H9 (cell line): ENCODE measurements around the gene SRPK2. TPM values are rescaled to one million over a fixed set of nuclear protein-coding genes. Genes with fewer than 3 reads are reported as not detected.

ENCODE experiments used
- DNase-seq: peaks from one replicate; pipeline ENCODE4 v3.0.0-alpha.2; 2017
- H2AFZ ChIP-seq: one replicate; pipeline ENCODE4 v1.6.1; 2013; ENCODE audit warnings: mild to moderate bottlenecking, low read length, control low read depth, moderate library complexity
- H2AK5ac ChIP-seq: 2 replicates; pipeline ENCODE4 v1.6.1; 2013; ENCODE audit warnings: low read length, control low read depth, mixed read lengths; ENCODE audit not compliant: insufficient read length
- H2BK120ac ChIP-seq: one replicate; pipeline ENCODE4 v1.6.1; 2013; ENCODE audit warnings: low read depth, mild to moderate bottlenecking, low read length, control low read depth, inconsistent platforms; ENCODE audit not compliant: poor library complexity, severe bottlenecking
- H2BK12ac ChIP-seq: 2 replicates; pipeline ENCODE4 v1.6.1; 2013; ENCODE audit warnings: low read length, control low read depth, mixed read lengths, low read depth; ENCODE audit not compliant: insufficient read length
- H2BK15ac ChIP-seq: 2 replicates; pipeline ENCODE4 v1.6.1; 2013; ENCODE audit warnings: low read depth, low read length, control low read depth
- H2BK20ac ChIP-seq: one replicate; pipeline ENCODE4 v1.6.1; 2013; ENCODE audit warnings: low read depth, mild to moderate bottlenecking, low read length, control low read depth, inconsistent platforms; ENCODE audit not compliant: poor library complexity, severe bottlenecking
- H2BK5ac ChIP-seq: 2 replicates; pipeline ENCODE4 v1.6.1; 2013; ENCODE audit warnings: low read length, control low read depth, mixed read lengths; ENCODE audit not compliant: insufficient read length
- H3K14ac ChIP-seq: 2 replicates; pipeline ENCODE4 v1.6.1; 2013; ENCODE audit warnings: low read length, control low read depth; ENCODE audit not compliant: insufficient read depth
- H3K18ac ChIP-seq: 2 replicates; pipeline ENCODE4 v1.6.1; 2013; ENCODE audit warnings: low read depth, mild to moderate bottlenecking, mixed read lengths, low read length, control low read depth; ENCODE audit not compliant: insufficient read length
- H3K23ac ChIP-seq: 2 replicates; pipeline ENCODE4 v1.6.1; 2013; ENCODE audit warnings: low read length, control low read depth, mixed read lengths, low read depth; ENCODE audit not compliant: insufficient read length
- H3K23me2 ChIP-seq: 2 replicates; pipeline ENCODE4 v1.6.1; 2013; ENCODE audit warnings: low read depth, mild to moderate bottlenecking, mixed read lengths, low read length, control low read depth; ENCODE audit not compliant: insufficient read length, poor library complexity, severe bottlenecking
- H3K27ac ChIP-seq: 2 replicates; pipeline ENCODE4 v1.5.1; 2013; ENCODE audit warnings: low read length, control low read depth, mixed read lengths, low read depth; ENCODE audit not compliant: insufficient read length
- H3K27me3 ChIP-seq: 2 replicates; pipeline ENCODE4 v1.6.1; 2013; ENCODE audit warnings: low read length, control low read depth, inconsistent platforms; ENCODE audit not compliant: insufficient read depth
- H3K4ac ChIP-seq: 2 replicates; pipeline ENCODE4 v1.6.1; 2013; ENCODE audit warnings: low read depth, mild to moderate bottlenecking, control low read depth, inconsistent platforms, low read length, moderate library complexity
- H3K4me1 ChIP-seq: 2 replicates; pipeline ENCODE4 v1.6.1; 2013; ENCODE audit warnings: low read length, control low read depth, inconsistent platforms; ENCODE audit not compliant: insufficient read depth
- H3K4me2 ChIP-seq: 2 replicates; pipeline ENCODE4 v1.6.1; 2013; ENCODE audit warnings: low read length, control low read depth, mixed read lengths; ENCODE audit not compliant: insufficient read length, insufficient read depth
- H3K56ac ChIP-seq: 2 replicates; pipeline ENCODE4 v1.6.1; 2013; ENCODE audit warnings: low read depth, mild to moderate bottlenecking, mixed read lengths, low read length, control low read depth; ENCODE audit not compliant: insufficient read length
- H3K79me1 ChIP-seq: 2 replicates; pipeline ENCODE4 v1.6.1; 2013; ENCODE audit warnings: low read depth, mild to moderate bottlenecking, moderate library complexity, low read length, control low read depth, inconsistent platforms; ENCODE audit not compliant: insufficient read depth, poor library complexity, severe bottlenecking
- H3K79me2 ChIP-seq: 2 replicates; pipeline ENCODE4 v1.6.1; 2013; ENCODE audit warnings: low read length, control low read depth, inconsistent platforms; ENCODE audit not compliant: insufficient read depth
- H3K9ac ChIP-seq: 2 replicates; pipeline ENCODE4 v1.6.1; 2013; ENCODE audit warnings: low read length, control low read depth, mixed read lengths; ENCODE audit not compliant: insufficient read length; ENCODE audit errors: extremely low read depth
- H3K9me3 ChIP-seq: one replicate; pipeline ENCODE4 v1.6.1; 2013; ENCODE audit warnings: low read depth, low read length, inconsistent platforms; ENCODE audit not compliant: control insufficient read depth
- H3T11ph ChIP-seq: one replicate; pipeline ENCODE4 v1.6.1; 2013; ENCODE audit warnings: mild to moderate bottlenecking, low read length, control low read depth, inconsistent platforms
- H4K20me1 ChIP-seq: one replicate; pipeline ENCODE4 v1.6.1; 2013; ENCODE audit not compliant: control insufficient read depth, insufficient read length, insufficient read depth
- H4K5ac ChIP-seq: 2 replicates; pipeline ENCODE4 v1.6.1; 2013; ENCODE audit warnings: low read depth, mild to moderate bottlenecking, mixed read lengths, low read length, control low read depth; ENCODE audit not compliant: insufficient read length
- H4K8ac ChIP-seq: replicated peaks from 2 replicates; pipeline ENCODE4 v1.6.1; 2013; ENCODE audit warnings: low read length, control low read depth, mixed read lengths, low read depth; ENCODE audit not compliant: insufficient read length
- H4K91ac ChIP-seq: 2 replicates; pipeline ENCODE4 v1.6.1; 2013; ENCODE audit warnings: low read depth, mild to moderate bottlenecking, moderate library complexity, mixed read lengths, low read length, control low read depth; ENCODE audit not compliant: insufficient read length
- H3K27ac Mint-ChIP-seq, 3 experiments: 2 replicates in 2 of 3; 3 replicates in 1 of 3; pipeline ENCODE4 v1.8.0; 2020 to 2021; ENCODE audit warnings: mixed read lengths in 3 of 3, mild to moderate bottlenecking in 1 of 3, moderate library complexity in 1 of 3
- H3K27me3 Mint-ChIP-seq: 2 replicates; pipeline ENCODE4 v1.8.0; 2021; ENCODE audit warnings: low read depth, mild to moderate bottlenecking, moderate library complexity, mixed read lengths
- H3K36me3 Mint-ChIP-seq, 3 experiments: 2 replicates in 2 of 3; 3 replicates in 1 of 3; pipeline ENCODE4 v1.8.0; 2020 to 2021; ENCODE audit warnings: low read depth in 3 of 3, mixed read lengths in 3 of 3; ENCODE audit not compliant: insufficient read depth in 1 of 3
- H3K4me1 Mint-ChIP-seq, 2 experiments: 2 replicates each; pipeline ENCODE4 v1.8.0; 2020; ENCODE audit warnings: mixed read lengths in 2 of 2
- H3K4me3 Mint-ChIP-seq, 2 experiments: 2 replicates in 1 of 2; 3 replicates in 1 of 2; pipeline ENCODE4 v1.8.0; 2020 to 2021; ENCODE audit warnings: mild to moderate bottlenecking in 2 of 2, mixed read lengths in 2 of 2, moderate library complexity in 1 of 2
- H3K9me3 Mint-ChIP-seq, 2 experiments: 2 replicates in 1 of 2; 3 replicates in 1 of 2; pipeline ENCODE4 v1.8.0; 2020; ENCODE audit warnings: mild to moderate bottlenecking in 2 of 2, mixed read lengths in 2 of 2, moderate library complexity in 1 of 2
- CTCF ChIP-seq: fragments of 200-600 bp; sonication (generic); conservative IDR thresholded peaks from 3 replicates; pipeline ENCODE4 v1.8.0; 2021; ENCODE audit warnings: antibody characterized with exemption, mild to moderate bottlenecking
- WGBS: extraction: QIAGEN DNeasy Blood & Tissue Kit; methylation state at CpG from one replicate; pipeline ENCODE4 v1.1.7; 2013; ENCODE audit warnings: missing lambda C conversion rate, low lambda C conversion rate, mixed read lengths; ENCODE audit not compliant: insufficient read length; ENCODE audit errors: extremely low coverage; 5-methylcytosine and 5-hydroxymethylcytosine counted together
- total RNA-seq: library from RNA; stranded (reverse); gene quantifications from 2 replicates; pipeline ENCODE4 v1.2.1, GENCODE V29; 2021

The SRPK2 gene
- total RNA-seq, 1 experiment from 2014 or later, result 41.1 TPM

DNA sequence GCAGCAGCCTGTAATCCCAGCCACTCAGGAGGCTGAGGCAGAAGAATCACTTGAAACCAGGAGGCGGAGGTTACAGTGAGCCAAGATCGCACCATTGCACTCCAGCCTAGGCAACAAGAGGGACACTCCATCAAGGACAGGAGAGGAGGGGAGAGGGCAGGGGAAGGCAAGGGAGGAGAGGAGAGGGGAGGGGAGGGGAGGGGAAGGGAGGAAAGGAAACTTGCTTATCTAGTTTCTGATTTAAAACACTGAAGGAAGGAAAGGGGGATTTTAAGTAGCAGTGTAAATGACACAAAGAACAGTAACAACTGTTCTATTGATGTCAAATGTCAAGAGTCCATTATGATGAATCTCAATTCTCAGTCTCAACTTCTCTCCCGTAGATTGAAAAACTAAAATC is 43.7 kb downstream of the SRPK2 start:
- WGBS, result no CpG with 5 or more reads among the region's 3 CpGs
- Histone ChIP-seq H2BK12ac (no peak overlapping the region), H3K14ac (no peak overlapping the region), H2BK20ac (no peak overlapping the region), H4K91ac (no peak overlapping the region), H3T11ph (no peak overlapping the region), H3K9me3 (no peaks in the 10 kb centered on the region), H2AK5ac (no peak overlapping the region), H4K20me1 (no peaks in the 10 kb centered on the region), H2AFZ (no peak overlapping the region), H3K18ac (no peak overlapping the region), H2BK15ac (no peak overlapping the region), H3K56ac (no peak overlapping the region), H3K4me2 (no peak overlapping the region), H3K23me2 (no peaks in the 10 kb centered on the region), H2BK5ac (no peak overlapping the region), H3K23ac (no peak overlapping the region), H3K4ac (no peak overlapping the region), H3K4me1 (peaks cover 3% of the 10 kb centered on the region), H4K5ac (no peak overlapping the region), H2BK120ac (no peak overlapping the region), H3K79me2 (peaks cover 8% of the 10 kb centered on the region; the same call in 1 of the 2 replicates), H3K27ac (no peak overlapping the region), H3K9ac (no peak overlapping the region), H3K27me3 (no peaks in the 10 kb centered on the region), H4K8ac (no peak overlapping the region), H3K79me1 (peaks cover 9% of the 10 kb centered on the region)
- Mint-ChIP-seq H3K4me1 (peaks cover 24 to 26% of the 10 kb centered on the region in 2 experiments), H3K9me3 (no peaks in the 10 kb centered on the region), H3K27me3 (no peaks in the 10 kb centered on the region), H3K4me3 (no peak overlapping the region), H3K27ac (no peak overlapping the region), H3K36me3 (no peaks in the 10 kb centered on the region)
- no peak for DNase-seq
- no peak for TF ChIP-seq CTCF
